Measurements from ENCODE around the gene ATG101. TPM values are rescaled to one million over a fixed set of nuclear protein-coding genes. Genes with fewer than 3 reads are reported as not detected.

The ATG101 gene
- total RNA-seq, 4 donors from 2014 or later: 30.3 to 71.4 (median 61.2) TPM

DNA sequence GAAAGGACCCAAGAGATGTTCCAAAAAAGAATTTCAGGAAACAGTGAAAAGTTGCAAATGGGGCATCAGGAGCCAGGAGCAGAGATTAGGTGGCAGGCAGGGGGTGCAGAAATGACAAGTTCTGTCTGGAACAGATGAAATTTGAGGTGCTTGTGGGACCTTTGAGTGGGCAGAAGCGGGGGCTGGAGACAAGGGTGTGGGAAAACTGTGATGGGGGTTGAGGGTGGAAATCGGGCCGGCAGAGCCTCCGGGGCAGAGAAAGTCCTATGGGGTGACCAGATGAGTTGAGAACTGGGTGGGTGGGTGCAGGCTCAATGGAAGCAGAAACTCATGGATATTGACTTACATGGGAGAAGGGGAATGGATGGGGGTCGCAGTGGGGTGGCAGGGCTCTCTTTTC, 20.1 kb upstream of the ATG101 start:
- intact Hi-C loops (cut with DNase I): no loop called here
- H3K4me1 ChIP-seq: peaks cover 66 to 86% (median 76%) of the 10 kb centered on the region in 4 donors
- DNase-seq (ENCODE audit: extremely low spot score): no peak
- no peak overlapping the region for H3K4me3 ChIP-seq
- 93% methylated on average over 5 of the region's 5 CpGs for WGBS
- H3K27ac ChIP-seq (replicated peaks in 1 of 4): peak overlapping the region; percentile 95 to 100 (median 98)
- no peaks in the 10 kb centered on the region for H3K27me3 ChIP-seq
- H3K36me3 ChIP-seq: peaks cover 0 to 45% (median 7%) of the 10 kb centered on the region in 4 donors
- no peaks in the 10 kb centered on the region for H3K9me3 ChIP-seq
- no peak for TF ChIP-seq POLR2A (IDR thresholded peaks at IDR 0.05; ENCODE audit: low read depth)

GRCh38 chr12:52050116-52050757, 19.5 kb upstream of the ATG101 start:
- peaks cover 66 to 86% (median 76%) of the 10 kb centered on the region in 4 donors for H3K4me1 ChIP-seq
- DNase-seq (ENCODE audit: extremely low spot score): no peak
- 41% methylated on average over 12 of the region's 16 CpGs for WGBS

GRCh38 chr12:52050758-52051541, 18.8 kb upstream of the ATG101 start, which contains the start of gene NR4A1:
Gene NR4A1, plus strand, starts transcription at chr12:52051442. Its CDS starts 2,887 bp downstream, at chr12:52054329.
- peak within 1 kb of the TSS; percentile 65 to 75 (median 70) for H3K4me3 ChIP-seq
- peaks cover 66 to 79% (median 76%) of the 10 kb centered on the region in 4 donors for H3K4me1 ChIP-seq
- WGBS: 1% methylated on average over 16 of the region's 77 CpGs
- no peaks in the 10 kb centered on the region for H3K9me3 ChIP-seq
- TF ChIP-seq, protein P1, sequence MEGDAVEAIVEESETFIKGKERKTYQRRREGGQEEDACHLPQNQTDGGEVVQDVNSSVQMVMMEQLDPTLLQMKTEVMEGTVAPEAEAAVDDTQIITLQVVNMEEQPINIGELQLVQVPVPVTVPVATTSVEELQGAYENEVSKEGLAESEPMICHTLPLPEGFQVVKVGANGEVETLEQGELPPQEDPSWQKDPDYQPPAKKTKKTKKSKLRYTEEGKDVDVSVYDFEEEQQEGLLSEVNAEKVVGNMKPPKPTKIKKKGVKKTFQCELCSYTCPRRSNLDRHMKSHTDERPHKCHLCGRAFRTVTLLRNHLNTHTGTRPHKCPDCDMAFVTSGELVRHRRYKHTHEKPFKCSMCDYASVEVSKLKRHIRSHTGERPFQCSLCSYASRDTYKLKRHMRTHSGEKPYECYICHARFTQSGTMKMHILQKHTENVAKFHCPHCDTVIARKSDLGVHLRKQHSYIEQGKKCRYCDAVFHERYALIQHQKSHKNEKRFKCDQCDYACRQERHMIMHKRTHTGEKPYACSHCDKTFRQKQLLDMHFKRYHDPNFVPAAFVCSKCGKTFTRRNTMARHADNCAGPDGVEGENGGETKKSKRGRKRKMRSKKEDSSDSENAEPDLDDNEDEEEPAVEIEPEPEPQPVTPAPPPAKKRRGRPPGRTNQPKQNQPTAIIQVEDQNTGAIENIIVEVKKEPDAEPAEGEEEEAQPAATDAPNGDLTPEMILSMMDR (IDR thresholded peaks at IDR 0.05): peak in 2 of 3 experiments; percentile 15 to 24
- TF ChIP-seq POLR2A (IDR thresholded peaks at IDR 0.05; ENCODE audit: low read depth) (peak; percentile 96), POLR2AphosphoS5 (IDR thresholded peaks at IDR 0.05) (peak; percentile 100), EP300 (IDR thresholded peaks at IDR 0.05) (peak; percentile 98)
- H3K27me3 ChIP-seq: no peaks in the 10 kb centered on the region
- peak; percentile 100 for DNase-seq (ENCODE audit: extremely low spot score)
- intact Hi-C loops (cut with DNase I): no loop called here
- peaks cover 0 to 48% (median 20%) of the 10 kb centered on the region in 4 donors for H3K36me3 ChIP-seq
- H3K27ac ChIP-seq (replicated peaks in 1 of 4): peak within 1 kb of the TSS; percentile 95 to 100 (median 98)

More at GRCh38 chr12:52050116-52050757, 19.5 kb upstream of the ATG101 start:
- H3K4me3 ChIP-seq: peak overlapping the region; percentile 65 to 75 (median 70)
- no peak for TF ChIP-seq EP300 (IDR thresholded peaks at IDR 0.05)
- TF ChIP-seq POLR2A (IDR thresholded peaks at IDR 0.05; ENCODE audit: low read depth): no peak
- no peaks in the 10 kb centered on the region for H3K27me3 ChIP-seq
- H3K36me3 ChIP-seq: peaks cover 0 to 46% (median 13%) of the 10 kb centered on the region in 4 donors
- intact Hi-C loops (cut with DNase I): no loop called here
- peak overlapping the region; percentile 95 to 100 (median 98) for H3K27ac ChIP-seq (replicated peaks in 1 of 4)
- no peaks in the 10 kb centered on the region for H3K9me3 ChIP-seq

DNA sequence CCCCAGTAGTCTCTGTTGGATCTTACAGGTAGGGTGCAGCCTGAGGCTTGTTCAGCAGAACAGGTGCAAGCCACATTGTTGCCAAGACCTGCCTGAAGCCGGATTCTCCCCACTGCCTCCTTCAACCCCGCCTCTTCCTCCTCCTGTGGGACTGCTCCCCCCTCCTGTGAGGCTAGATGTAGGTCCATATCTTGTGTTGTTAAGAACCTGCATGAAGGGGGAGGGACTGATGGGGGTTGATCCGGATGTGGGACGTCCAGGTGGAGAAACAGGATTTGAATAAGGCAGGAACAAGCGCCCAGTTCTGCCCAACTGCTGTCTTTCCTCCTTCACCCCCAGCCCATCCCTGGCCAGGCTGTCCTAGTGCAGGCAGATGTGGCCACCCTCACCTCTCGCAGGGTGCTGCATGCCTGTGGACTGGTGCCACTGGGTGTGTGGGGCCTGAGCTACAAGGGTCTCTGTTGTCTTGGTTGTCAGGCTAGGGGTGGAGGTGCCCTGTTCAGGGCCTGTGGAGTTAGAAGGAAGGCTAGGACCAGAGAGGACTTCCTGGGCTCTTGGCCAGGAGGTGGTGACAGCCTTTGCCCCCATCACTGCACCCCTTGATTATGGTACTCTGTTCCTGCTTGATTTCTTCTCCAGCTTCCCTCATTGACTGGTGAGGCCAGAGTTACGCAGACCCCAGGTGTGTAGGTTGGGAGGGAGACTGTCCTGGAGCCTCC, 17.2 kb upstream of the ATG101 start:
- Histone ChIP-seq H3K4me1 (peaks cover 72 to 75% (median 74%) of the 10 kb centered on the region in 4 donors), H3K9me3 (no peaks in the 10 kb centered on the region), H3K27ac (replicated peaks in 1 of 4) (peak overlapping the region; percentile 95 to 100 (median 98)), H3K36me3 (peaks cover 0 to 53% (median 36%) of the 10 kb centered on the region in 4 donors), H3K27me3 (no peaks in the 10 kb centered on the region), H3K4me3 (peak overlapping the region; percentile 65 to 75 (median 70))
- 49% methylated on average over 7 of the region's 7 CpGs for WGBS
- TF ChIP-seq, protein P1 (IDR thresholded peaks at IDR 0.05): no peak
- TF ChIP-seq POLR2AphosphoS5 (IDR thresholded peaks at IDR 0.05) (peak; percentile 53 to 84), POLR2A (IDR thresholded peaks at IDR 0.05; ENCODE audit: low read depth) (peak; percentile 3)
- intact Hi-C loops (cut with DNase I): no loop called here
- no peak for DNase-seq (ENCODE audit: extremely low spot score)

DNA sequence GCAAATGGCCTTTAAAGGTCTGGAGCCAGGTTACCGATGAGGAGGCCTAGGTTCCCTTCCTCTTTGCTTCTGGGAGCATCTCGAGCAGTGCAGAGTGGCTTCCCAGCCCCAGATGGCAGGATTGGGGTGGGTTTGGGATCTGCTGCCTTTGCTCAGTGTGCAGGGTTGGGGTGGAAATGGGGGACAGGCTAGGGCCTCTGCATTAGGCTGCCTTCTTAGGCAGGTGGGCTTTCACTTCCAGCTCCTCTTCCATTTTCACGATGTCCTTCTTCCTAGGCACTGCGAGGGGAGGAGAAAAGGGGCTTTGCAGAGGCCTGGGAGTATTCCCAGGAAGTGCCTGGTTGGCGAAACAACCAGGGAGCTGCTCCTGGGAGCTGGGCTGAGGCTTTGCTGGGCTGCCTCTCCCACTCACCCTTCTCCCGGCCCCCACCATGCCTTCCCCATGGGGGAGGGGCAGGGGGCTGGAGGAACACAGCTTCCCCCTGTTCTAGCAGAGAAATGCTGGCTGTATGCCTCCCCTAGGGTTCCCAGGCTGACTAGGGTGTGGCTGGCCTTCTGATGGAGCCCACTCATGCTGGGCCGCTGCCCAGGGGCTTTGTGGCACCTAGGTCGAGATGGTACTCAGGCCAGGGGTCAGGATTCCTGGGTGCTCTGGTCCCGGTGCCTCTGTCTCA, 16.1 kb upstream of the ATG101 start:
- H3K4me1 ChIP-seq: peaks cover 65 to 82% (median 77%) of the 10 kb centered on the region in 4 donors
- intact Hi-C loops (cut with DNase I): no loop called here
- peak overlapping the region; percentile 65 to 75 (median 70) for H3K4me3 ChIP-seq
- no peak for TF ChIP-seq EP300 (IDR thresholded peaks at IDR 0.05)
- TF ChIP-seq POLR2AphosphoS5 (IDR thresholded peaks at IDR 0.05): peak; percentile 29 to 39
- no peaks in the 10 kb centered on the region for H3K27me3 ChIP-seq
- H3K27ac ChIP-seq (replicated peaks in 1 of 4): peak overlapping the region; percentile 95 to 100 (median 98)
- no peak for DNase-seq (ENCODE audit: extremely low spot score)
- H3K36me3 ChIP-seq: peaks cover 0 to 64% (median 47%) of the 10 kb centered on the region in 4 donors
- 66% methylated on average over 8 of the region's 9 CpGs for WGBS
- H3K9me3 ChIP-seq: no peaks in the 10 kb centered on the region

Data from esophagus muscularis mucosa (tissue), 4 donors.